Activated naive CD4-positive, alpha-beta T cell (primary cell): Measurements from ENCODE around the gene GDPD5.

ENCODE experiments used
- DNase-seq, 4 experiments: peaks; one replicate each; lab custom pipeline; 2025; lab: John Stamatoyannopoulos, UW

GDPD5 gene

DNA sequence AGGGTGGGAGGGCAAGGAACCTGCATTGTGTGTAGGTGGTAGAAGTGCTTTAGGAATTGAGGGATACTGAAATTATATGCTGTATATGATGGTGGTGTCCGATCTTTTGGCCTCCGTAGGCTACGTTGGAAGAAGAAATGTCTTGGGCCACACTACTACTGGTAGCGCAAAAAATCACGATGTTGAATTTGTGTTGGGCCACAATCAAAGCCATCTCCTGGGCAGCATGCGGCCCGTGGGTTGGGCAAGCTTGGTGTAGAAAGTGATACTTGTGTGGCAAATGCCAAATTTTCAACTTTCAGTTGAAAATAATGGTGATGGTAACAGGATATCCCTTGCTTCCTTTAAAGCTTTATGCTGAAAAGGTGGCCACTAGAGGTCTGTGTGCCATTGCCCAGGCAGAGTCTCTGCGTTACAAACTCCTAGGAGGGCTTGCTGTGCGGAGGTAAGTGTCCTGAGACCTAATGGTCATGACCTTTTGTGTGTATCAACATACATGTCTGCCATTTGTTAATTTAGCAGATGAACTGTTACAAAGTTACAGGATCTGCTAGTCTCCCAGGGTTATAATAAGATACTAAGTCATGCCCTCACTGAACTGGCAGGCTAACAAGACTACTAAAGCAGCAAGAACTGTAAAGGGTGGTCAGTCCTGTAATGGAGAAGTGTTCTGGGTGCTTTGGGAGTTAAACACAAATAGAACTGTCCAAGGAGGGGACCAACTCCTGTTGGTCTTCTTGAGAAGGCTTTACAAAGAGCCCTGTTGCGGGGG lies 123.6 kb downstream of the GDPD5 start:
- DNase-seq = no peak

DNA sequence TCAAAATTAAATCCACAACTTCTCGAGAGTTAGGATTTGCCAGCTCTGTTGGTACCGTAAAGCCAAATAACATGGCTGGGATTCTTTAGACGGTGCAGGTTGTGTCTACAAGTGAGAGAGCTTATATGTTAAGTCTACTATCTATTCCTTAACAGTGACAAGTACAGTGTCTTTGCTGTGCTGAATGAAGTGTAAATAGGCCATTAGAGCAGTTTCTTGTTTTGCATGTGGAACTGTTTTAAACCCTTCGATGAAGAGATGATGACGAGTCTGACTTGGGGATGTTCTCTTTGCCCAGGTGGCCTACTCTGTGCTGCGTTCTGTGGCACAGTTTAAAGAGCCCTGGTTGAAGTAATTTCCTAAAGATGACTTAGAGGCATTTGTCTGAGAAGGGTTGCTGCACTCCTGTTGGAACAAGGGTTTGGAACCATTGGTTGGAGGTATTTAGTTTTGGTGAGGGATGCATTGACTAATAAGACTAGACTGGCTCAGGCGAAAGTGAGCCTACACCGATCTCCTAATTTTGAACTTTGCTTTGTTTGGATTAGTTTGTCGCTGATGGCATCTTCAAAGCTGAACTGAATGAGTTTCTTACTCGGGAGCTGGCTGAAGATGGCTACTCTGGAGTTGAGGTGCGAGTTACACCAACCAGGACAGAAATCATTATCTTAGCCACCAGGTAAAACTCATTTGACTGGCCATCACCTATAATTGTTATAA lies 125.4 kb downstream of the GDPD5 start:
- DNase-seq = no peak

DNA sequence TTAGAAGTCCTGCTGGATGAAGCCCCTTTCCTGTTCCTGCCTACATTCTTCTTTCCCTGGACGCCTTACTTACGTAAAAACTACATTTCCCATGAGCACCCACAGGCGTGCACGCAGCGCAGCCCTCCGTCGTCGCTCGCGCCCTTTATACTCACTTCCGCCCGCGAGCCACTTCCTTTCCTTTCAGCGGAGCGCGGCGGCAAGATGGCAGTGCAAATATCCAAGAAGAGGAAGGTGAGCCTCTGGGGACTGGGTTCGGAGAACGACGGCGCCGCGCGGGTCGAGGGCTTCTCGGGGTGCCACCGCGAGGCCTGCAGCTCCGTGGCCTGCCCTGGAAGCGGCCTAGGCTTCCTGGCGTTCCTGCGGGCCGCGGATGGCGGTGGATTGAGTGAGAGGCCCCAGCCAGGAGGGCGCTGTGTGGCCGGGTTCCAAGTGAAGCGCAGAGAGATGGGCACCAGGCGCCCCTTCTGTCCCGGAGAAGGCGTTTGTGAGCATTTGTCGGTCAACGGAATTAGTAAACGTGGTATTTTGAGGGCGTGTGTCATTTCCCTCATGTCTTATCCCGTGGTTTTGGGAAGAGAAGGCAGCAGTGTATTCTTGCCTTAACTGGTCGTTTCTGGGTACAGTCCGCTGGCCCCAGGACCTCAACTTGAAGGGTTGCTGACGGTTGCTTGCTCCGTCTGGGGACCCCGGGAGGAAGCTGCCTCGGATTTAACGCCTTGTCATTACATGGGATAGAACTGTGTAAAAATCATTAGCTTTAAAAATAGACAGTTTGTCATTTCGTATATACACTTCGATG lies 126.2 kb downstream of the GDPD5 start, which contains the start of gene RPS3:
Gene RPS3, plus strand, starts transcription at position 175 of the 802 bp plus-strand sequence. Its CDS starts 30 bp downstream, at position 205.
- peak; percentile 64 to 80 (median 77) for DNase-seq

DNA sequence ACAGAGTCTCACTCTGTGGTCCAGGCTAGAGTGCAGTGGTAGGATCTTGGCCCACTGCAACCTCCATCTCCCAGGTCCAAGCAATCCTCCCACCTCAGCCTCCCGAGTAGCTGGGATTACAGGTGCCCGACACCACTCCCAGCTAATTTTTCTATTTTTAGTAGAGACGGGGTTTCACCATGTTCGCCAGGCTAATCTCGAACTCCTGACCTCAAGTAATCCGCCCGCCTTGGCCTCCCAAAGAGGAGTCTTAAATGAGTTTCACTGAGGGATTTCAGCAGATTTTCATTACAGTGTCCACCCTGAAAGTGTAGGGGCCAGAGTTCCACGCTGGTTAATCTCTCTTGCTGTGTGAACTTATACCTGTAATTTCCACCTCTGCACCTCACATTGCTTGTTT lies 126.8 kb downstream of the GDPD5 start:
- DNase-seq = no peak

DNA sequence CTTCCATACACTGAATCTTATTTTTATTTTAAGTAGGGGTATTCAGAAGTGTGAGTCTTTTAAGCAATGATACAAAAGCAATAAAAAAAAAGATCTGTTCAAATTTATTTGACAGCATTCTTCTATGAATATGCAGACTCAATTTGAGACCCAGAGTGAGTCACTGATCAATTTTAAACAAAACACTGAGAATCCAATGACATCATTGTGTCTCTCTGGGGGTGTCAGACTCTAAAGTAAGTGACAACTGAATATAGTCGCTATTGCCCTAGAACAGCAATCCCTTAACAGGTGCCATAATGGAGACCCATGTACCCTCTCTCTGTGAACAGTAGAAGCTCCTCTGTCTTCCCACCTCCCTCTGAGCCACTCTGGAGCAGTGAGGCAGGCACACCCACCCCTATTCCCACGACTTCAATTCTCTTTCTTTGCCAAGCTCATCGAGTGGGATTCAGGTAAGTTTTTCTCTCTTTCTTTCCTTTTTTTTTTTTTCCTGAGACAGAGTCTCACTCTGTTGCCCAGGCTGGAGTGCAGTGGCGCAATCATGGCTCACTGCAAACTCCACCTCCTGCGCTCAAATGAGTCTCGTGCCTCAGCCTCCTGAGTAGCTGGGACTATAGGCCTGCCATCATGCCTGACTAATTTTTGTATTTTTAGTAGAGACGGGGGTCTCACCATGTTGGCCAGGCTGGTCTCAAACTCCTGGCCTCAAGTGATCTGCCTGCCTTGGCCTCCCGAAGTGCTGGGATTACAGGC lies 131.5 kb downstream of the GDPD5 start:
- DNase-seq = no peak

DNA sequence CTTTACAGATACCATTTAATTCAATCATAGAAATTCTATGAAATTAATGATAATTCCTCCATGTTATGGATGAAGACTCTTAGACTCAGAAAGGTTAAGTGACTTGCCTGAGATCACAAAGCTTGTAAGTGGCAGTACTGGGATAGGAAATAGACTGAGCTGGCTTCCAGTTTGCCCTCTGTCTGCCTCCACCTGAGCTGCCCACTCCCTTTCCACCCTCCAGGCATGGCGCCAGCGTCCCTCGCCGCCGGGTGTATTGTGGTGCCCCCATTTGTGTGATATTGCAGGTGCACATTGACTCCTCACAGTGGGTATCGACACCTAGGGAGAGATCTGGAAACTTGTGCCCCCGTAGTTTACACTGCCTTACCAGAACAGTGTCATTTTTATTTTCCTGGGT lies 135.8 kb downstream of the GDPD5 start:
- DNase-seq = no peak

DNA sequence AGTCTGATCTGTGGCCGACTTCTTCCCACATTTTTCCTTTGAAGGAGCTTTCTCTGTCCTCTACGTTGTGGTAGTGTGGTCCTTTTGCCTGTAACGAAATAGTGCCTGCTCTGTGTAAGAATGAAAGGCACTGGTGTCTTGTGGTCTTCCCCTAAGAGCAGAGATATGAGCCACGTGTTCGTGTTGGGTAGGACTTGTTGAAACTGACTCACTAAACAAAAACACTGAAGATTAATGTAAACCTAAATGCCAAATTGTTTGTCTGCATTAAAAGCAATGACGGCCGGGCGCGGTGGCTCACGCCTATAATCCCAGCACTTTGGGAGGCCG lies 136.5 kb downstream of the GDPD5 start:
- DNase-seq = no peak

DNA sequence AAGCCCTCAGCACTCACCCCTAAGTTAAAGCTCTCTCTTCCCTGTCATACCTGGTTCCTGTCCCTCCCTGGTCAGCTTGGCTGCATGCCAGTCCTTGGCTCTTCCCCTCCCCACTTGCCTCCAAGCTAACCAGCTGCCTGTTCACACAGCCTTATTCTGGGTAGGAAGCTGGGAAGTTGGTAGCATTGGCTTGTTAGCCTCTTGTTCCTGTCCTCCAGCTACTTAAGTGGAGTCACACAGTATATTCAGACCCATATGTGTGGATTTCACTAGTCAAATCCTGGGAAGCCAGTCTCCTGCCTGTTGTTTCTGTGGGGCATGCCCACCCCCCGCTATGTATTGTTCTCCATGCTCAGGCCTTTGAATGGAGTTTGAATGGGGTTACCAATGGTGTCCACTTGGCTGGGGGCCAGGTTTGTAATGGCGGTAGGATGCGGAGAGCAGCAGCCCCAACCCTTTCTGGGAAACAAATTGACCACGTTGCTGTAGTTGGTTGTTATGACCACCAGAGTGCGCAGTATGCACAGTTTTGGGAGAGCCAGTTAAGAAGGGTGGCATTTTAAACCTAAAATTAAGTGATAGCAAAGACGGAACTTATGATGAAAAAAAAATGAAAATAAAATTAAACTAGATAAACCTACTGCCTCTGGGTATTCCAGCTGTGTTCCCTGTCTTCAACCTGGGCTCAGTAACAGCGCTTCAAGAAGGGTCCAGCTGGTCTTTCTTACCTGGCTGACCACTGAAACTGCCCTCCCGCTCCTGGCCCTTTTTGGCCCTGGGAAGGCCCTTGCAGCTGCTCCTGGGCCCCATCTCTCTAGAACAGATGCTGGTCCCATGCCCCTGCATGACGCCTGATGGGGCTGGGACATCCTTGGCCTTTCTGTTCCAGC lies 137.1 kb downstream of the GDPD5 start:
- peak in 2 of 4 experiments; percentile 32 to 40 for DNase-seq

DNA sequence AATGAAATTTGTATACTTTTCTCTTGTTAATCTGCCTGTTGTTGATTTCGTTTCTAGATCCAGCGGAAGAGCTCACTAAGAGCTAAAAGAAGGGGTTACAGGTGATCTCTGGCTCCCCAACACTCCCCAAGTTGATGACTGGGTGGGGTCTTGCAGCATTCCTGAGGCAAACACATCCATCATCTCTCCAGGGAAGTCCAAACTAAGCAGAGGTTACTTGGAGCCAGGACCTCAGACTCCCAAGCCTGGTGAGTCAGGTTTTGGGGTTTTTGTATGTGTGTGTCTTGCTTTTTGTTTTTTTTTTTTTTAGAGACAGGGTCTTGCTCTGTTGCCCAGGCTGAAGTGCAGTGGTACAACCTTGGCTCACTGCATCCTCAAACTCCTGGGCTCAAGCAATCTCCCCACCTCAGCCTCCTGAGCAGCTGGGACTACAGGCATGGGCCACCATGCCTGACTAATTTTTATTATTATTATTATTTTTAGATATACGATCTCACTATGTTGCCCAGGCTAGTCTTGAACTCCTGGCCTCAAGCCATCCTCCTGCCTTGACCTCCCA lies 137.9 kb downstream of the GDPD5 start:
- DNase-seq = no peak

DNA sequence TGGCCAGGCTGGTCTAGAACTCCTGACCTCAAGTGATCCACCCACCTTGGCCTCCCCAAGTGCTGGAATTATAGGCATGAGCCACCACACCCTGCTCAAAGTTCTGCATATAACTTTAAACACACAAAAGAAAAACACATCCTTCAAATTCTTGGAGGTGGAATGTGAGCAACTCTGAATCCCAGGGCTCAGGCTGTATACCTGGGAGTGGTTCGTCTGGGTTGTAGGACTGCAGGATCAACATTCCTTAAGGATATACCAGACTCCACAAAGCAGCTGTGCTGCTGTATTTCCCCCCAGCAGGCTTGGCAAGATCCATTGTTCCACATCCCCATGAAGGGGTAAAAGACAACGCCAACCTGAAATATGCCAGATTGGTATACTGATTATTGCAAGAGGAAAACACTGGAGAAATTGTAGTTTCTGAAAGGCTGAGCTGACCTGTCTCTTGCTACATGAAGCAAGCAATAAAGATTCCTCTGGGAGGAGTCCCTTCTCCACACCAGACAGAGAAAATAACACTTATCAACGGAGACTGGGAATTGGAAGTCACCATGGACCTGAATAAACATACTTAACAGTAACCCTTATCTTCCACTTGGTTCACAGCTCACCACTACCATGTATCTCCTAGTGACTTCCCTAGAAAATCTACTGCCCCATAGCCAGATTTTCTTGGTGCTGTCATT lies 138.7 kb downstream of the GDPD5 start:
- no peak for DNase-seq
